A172 (cell line): ENCODE results near the gene FSD1L. TPM values are rescaled to one million over a fixed set of nuclear protein-coding genes. Genes with fewer than 3 reads are reported as not detected.
"Not testable (repeated sequence)": the region's sequence is repeated elsewhere in the genome, so short reads cannot be mapped to it uniquely, and the experiment has no call there.

Experiments used
- DNase-seq: peaks from one replicate; pipeline ENCODE4 v3.0.0-alpha.2; 2015; ENCODE audit warnings: low spot score
- total RNA-seq: library from RNA; depleted of rRNA; stranded (reverse); fragments of >200 nt; shearing (Covaris generic); gene quantifications from 2 replicates; pipeline ENCODE4 v1.2.3, GENCODE V29; 2014; rRNA removed

Gene FSD1L
- total RNA-seq, 1 experiment from 2014 or later = 11.7 TPM

DNA sequence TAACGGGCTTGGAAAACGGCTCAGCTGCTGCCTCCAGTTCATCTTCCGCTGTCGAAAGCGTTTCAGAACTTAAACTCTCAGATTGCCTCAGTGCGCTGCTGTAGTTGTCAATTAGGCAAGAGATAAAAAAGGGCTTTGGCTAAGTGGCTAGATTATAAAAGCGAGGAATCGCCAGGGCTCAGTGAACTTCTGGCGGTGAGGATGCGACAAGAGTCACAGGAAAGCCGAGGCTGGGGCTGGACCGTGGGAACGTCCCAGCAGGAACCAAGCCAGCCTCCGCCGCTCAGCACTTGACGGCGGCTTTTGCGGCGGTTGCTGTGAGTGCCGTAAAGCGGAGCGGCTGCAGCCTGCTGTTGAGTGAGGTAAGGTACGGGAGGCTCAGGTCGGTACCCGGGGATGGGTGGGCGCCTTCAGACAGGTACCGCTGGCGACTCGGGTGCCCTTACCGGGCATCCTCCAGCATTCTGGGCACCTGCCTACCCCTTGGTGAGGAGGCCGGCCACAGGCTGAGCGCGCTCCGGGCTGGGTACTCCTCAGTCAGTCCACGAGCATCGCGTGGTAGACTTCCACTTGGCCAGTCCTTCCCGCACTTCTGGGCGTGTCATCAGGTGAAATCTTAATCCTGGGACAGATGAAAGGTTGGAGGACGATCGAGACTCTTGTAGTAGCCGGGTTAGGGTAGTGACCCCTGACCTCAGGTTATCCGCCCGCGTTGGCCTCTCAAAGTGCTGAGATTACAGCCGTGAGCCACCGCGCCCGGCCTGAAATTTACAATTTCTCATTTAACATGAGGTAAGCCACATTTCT, 110.2 kb downstream of the FSD1L start, which contains the start of gene FKTN:
FKTN (plus strand) TSS at position 328 of the 807 bp plus-strand sequence. CDS start 16,902 bp downstream, outside the sequence.
- DNase-seq = peak; percentile 86

DNA sequence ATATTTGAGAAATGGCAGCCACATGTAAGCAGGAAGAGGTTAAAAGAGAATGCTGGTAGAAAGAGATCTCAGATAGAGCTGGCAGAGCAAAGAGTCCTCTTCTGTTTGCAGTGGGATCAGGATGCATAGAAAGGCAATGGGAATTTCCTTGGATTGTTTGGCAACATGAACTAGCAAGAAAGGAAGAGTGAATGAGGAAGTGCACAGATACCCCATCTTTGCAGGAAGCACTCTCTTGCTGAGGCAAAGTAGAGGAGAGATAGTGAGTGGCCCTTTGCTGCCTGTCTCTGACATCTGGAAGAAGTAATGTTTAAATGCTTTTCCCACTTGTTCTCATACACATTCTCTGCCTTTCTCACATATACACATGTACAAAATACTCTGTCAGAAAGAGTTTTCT, 124.6 kb downstream of the FSD1L start:
- no peak for DNase-seq

DNA sequence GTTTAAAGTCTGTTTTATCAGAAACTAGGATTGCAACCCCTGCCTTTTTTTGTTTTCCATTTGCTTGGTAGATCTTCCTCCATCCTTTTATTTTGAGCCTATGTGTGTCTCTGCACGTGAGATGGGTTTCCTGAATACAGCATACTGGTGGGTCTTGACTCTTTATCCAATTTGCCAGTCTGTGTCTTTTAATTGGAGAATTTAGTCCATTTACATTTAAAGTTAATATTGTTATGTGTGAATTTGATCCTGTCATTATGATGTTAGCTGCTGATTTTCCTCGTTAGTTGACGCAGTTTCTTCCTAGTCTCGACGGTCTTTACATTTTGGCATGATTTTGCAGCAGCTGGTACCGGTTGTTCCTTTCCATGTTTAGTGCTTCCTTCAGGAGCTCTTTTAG, 132.1 kb downstream of the FSD1L start:
- DNase-seq = not testable (repeated sequence)

- DNase-seq = not testable (repeated sequence)
Observed at GRCh38 chr9:105581550-105581949, 133.7 kb downstream of the FSD1L start.

GRCh38 chr9:105593145-105593544, 145.3 kb downstream of the FSD1L start:
- DNase-seq = no peak

Other genes with a start within 250 kb of the FSD1L start
- 44.0 and 47.0 TPM in 2 replicates for gene SLC44A1, start 203.4 kb upstream of the FSD1L start, total RNA-seq
- 30.9 and 31.0 TPM in 2 replicates for gene FKTN, start 110.1 kb downstream of the FSD1L start, total RNA-seq
- not detected in 2 replicates for gene TAL2, start 214.4 kb downstream of the FSD1L start, total RNA-seq
- 32.5 and 50.0 TPM in 2 replicates for gene TMEM38B, start 246.5 kb downstream of the FSD1L start, total RNA-seq